Activated effector memory CD4-positive, alpha-beta T cell treated with anti-CD3 and anti-CD28 coated beads, Interleukin-2, amount 50 U/mL, for 16 hours (primary cell): Measurements from ENCODE around the gene NCOA7.
A peak's percentile ranks its signal among the peaks of the same experiment; 100 is the strongest.
"Not testable (repeated sequence)": the region's sequence is repeated elsewhere in the genome, so short reads cannot be mapped to it uniquely, and the experiment has no call there.

Source experiments
- DNase-seq: peaks from one replicate; pipeline ENCODE4 v3.0.0-alpha.2; 2020

Gene NCOA7

GRCh38 chr6:125954735-125955339, 164.1 kb downstream of the NCOA7 start:
- no peak for DNase-seq

GRCh38 chr6:125955973-125956372, 165.2 kb downstream of the NCOA7 start:
- no peak for DNase-seq

GRCh38 chr6:125956506-125957390, 166.0 kb downstream of the NCOA7 start, which contains the start of gene HINT3:
Gene HINT3, plus strand, starts transcription at chr6:125956770. Its CDS starts 208 bp downstream, at chr6:125956978.
- DNase-seq = peak; percentile 99

GRCh38 chr6:125957391-125957693, 166.6 kb downstream of the NCOA7 start:
- no peak for DNase-seq

- no peak for DNase-seq
These were observed 167.1 kb downstream of the NCOA7 start for GRCh38 chr6:125957845-125958244.

- no peak for DNase-seq
These were observed 168.3 kb downstream of the NCOA7 start for GRCh38 chr6:125959041-125959440.

- no peak for DNase-seq
These were observed 170.4 kb downstream of the NCOA7 start for GRCh38 chr6:125961117-125961516.

GRCh38 chr6:125962900-125963497, 172.2 kb downstream of the NCOA7 start:
- no peak for DNase-seq

- no peak for DNase-seq
These were observed 173.1 kb downstream of the NCOA7 start for GRCh38 chr6:125963817-125964216.

- DNase-seq = no peak
These were observed 175.8 kb downstream of the NCOA7 start for GRCh38 chr6:125966569-125966968.

- DNase-seq = no peak
These were observed 177.7 kb downstream of the NCOA7 start for GRCh38 chr6:125968493-125968892.

- no peak for DNase-seq
These were observed 180.0 kb downstream of the NCOA7 start for GRCh38 chr6:125970760-125971159.

GRCh38 chr6:125972478-125972877, 181.7 kb downstream of the NCOA7 start:
- DNase-seq = not testable (repeated sequence)

- no peak for DNase-seq
These were observed 183.6 kb downstream of the NCOA7 start for GRCh38 chr6:125974214-125974866.

GRCh38 chr6:125979101-125979500, 188.3 kb downstream of the NCOA7 start:
- no peak for DNase-seq
